GM18907 (cell line): ENCODE results near the gene F2R.
"Not testable (repeated sequence)": the region's sequence is repeated elsewhere in the genome, so short reads cannot be mapped to it uniquely, and the experiment has no call there.

Source experiments
- ATAC-seq: cut with Tn5 transposase; IDR thresholded peaks from one replicate; pipeline ENCODE4 v1.9.1; 2021; ENCODE audit warnings: mild to moderate bottlenecking, moderate library complexity; ENCODE audit not compliant: unreplicated experiment

The F2R gene

GRCh38 chr5:76747706-76748105, 31.8 kb downstream of the F2R start:
- ATAC-seq, result no peak

- no peak for ATAC-seq
Observed at GRCh38 chr5:76751291-76751690, 35.4 kb downstream of the F2R start.

- ATAC-seq, result no peak
Observed at GRCh38 chr5:76754668-76755078, 38.7 kb downstream of the F2R start.

GRCh38 chr5:76755779-76756637, 40.1 kb downstream of the F2R start:
- no peak for ATAC-seq

- ATAC-seq, result no peak
Observed at GRCh38 chr5:76757049-76757448, 41.1 kb downstream of the F2R start.

GRCh38 chr5:76761118-76761517, 45.2 kb downstream of the F2R start:
- ATAC-seq, result not testable (repeated sequence)

GRCh38 chr5:76762484-76762883, 46.6 kb downstream of the F2R start:
- ATAC-seq, result no peak

- no peak for ATAC-seq
Observed at GRCh38 chr5:76763136-76763535, 47.2 kb downstream of the F2R start.

GRCh38 chr5:76764374-76764773, 48.4 kb downstream of the F2R start:
- ATAC-seq, result no peak

GRCh38 chr5:76765249-76765648, 49.3 kb downstream of the F2R start:
- ATAC-seq, result no peak

GRCh38 chr5:76766746-76767145, 50.8 kb downstream of the F2R start:
- ATAC-seq, result no peak

GRCh38 chr5:76771041-76771440, 55.1 kb downstream of the F2R start:
- ATAC-seq, result not testable (repeated sequence)

- no peak for ATAC-seq
Observed at GRCh38 chr5:76771705-76772405, 55.9 kb downstream of the F2R start.

GRCh38 chr5:76775921-76776320, 60.0 kb downstream of the F2R start:
- ATAC-seq, result no peak

GRCh38 chr5:76776391-76776790, 60.5 kb downstream of the F2R start:
- no peak for ATAC-seq

- not testable (repeated sequence) for ATAC-seq
Observed at GRCh38 chr5:76780616-76781015, 64.7 kb downstream of the F2R start.

GRCh38 chr5:76781775-76782174, 65.8 kb downstream of the F2R start:
- no peak for ATAC-seq

- ATAC-seq, result no peak
Observed at GRCh38 chr5:76782444-76782843, 66.5 kb downstream of the F2R start.
